Trophoblast cell (in vitro differentiated cells and primary cell): ENCODE results near the gene DIS3L2.
"Not testable (repeated sequence)": the region's sequence is repeated elsewhere in the genome, so short reads cannot be mapped to it uniquely, and the experiment has no call there.

Experiments
- DNase-seq, 2 donors: peaks; one replicate each; pipeline ENCODE4 v3.0.0-alpha.2; 2016
- H2AFZ ChIP-seq: 2 replicates; pipeline ENCODE4 v1.6.1; 2013; ENCODE audit warnings: low read length, moderate library complexity, mild to moderate bottlenecking; ENCODE audit not compliant: insufficient read depth, poor library complexity
- H2AK5ac ChIP-seq: 2 replicates; pipeline ENCODE4 v1.6.1; 2013; ENCODE audit warnings: mild to moderate bottlenecking, low read length
- H2BK120ac ChIP-seq: 2 replicates; pipeline ENCODE4 v1.6.1; 2013; ENCODE audit warnings: low read length, mild to moderate bottlenecking, moderate library complexity; ENCODE audit not compliant: insufficient read depth, poor library complexity
- H2BK12ac ChIP-seq: 2 replicates; pipeline ENCODE4 v1.6.1; 2013; ENCODE audit warnings: mild to moderate bottlenecking, low read length, moderate library complexity
- H2BK5ac ChIP-seq: 2 replicates; pipeline ENCODE4 v1.6.1; 2013; ENCODE audit warnings: low read length, low read depth, moderate library complexity, mild to moderate bottlenecking; ENCODE audit not compliant: poor library complexity
- H3K14ac ChIP-seq: 2 replicates; pipeline ENCODE4 v1.6.1; 2013; ENCODE audit warnings: mild to moderate bottlenecking, low read length
- H3K18ac ChIP-seq: 2 replicates; pipeline ENCODE4 v1.6.1; 2013; ENCODE audit warnings: mild to moderate bottlenecking, low read length
- H3K23ac ChIP-seq: 2 replicates; pipeline ENCODE4 v1.6.1; 2013; ENCODE audit warnings: low read length
- H3K27ac ChIP-seq: 2 replicates; pipeline ENCODE4 v1.5.1; 2013; ENCODE audit warnings: low read depth, mild to moderate bottlenecking, inconsistent platforms, low read length, moderate library complexity
- H3K27me3 ChIP-seq: 2 replicates; pipeline ENCODE4 v1.6.1; 2013; ENCODE audit warnings: inconsistent platforms, mild to moderate bottlenecking, low read length, moderate library complexity; ENCODE audit not compliant: insufficient read depth
- H3K36me3 ChIP-seq, 2 experiments: 1 replicate in 1 of 2; 2 replicates in 1 of 2; pipeline ENCODE4 v1.6.1; 2013; ENCODE audit warnings: low read length in 2 of 2, mild to moderate bottlenecking in 2 of 2, moderate library complexity in 1 of 2; ENCODE audit not compliant: insufficient read depth in 2 of 2, control insufficient read depth in 1 of 2
- H3K4ac ChIP-seq: 2 replicates; pipeline ENCODE4 v1.6.1; 2013; ENCODE audit warnings: low read depth, mild to moderate bottlenecking, low read length, moderate library complexity
- H3K4me1 ChIP-seq, 2 experiments: 1 replicate in 1 of 2; 2 replicates in 1 of 2; pipeline ENCODE4 v1.6.1; 2013; ENCODE audit warnings: low read length in 2 of 2, mild to moderate bottlenecking in 2 of 2, moderate library complexity in 1 of 2; ENCODE audit not compliant: insufficient read depth in 2 of 2, control insufficient read depth in 1 of 2
- H3K4me2 ChIP-seq: 2 replicates; pipeline ENCODE4 v1.6.1; 2013; ENCODE audit warnings: inconsistent platforms, mild to moderate bottlenecking, low read length, moderate library complexity
- H3K4me3 ChIP-seq: 2 replicates; pipeline ENCODE4 v1.5.1; 2013; ENCODE audit warnings: mild to moderate bottlenecking, low read depth, low read length, inconsistent platforms
- H3K79me1 ChIP-seq: one replicate; pipeline ENCODE4 v1.6.1; 2013; ENCODE audit warnings: low read length
- H3K79me2 ChIP-seq: 2 replicates; pipeline ENCODE4 v1.6.1; 2013; ENCODE audit warnings: low read length, mild to moderate bottlenecking; ENCODE audit not compliant: control insufficient read depth, insufficient read depth, poor library complexity
- H3K9ac ChIP-seq: 2 replicates; pipeline ENCODE4 v1.6.1; 2013; ENCODE audit warnings: mild to moderate bottlenecking, low read length
- H3K9me3 ChIP-seq: 2 replicates; pipeline ENCODE4 v1.6.1; 2013; ENCODE audit warnings: low read depth, mild to moderate bottlenecking, control low read depth, inconsistent platforms, low read length; ENCODE audit not compliant: insufficient read depth
- H4K12ac ChIP-seq: 2 replicates; pipeline ENCODE4 v1.6.1; 2013; ENCODE audit warnings: low read depth, mild to moderate bottlenecking, low read length, moderate library complexity
- H4K8ac ChIP-seq: 2 replicates; pipeline ENCODE4 v1.6.1; 2013; ENCODE audit warnings: low read depth, mild to moderate bottlenecking, low read length, moderate library complexity
- H4K91ac ChIP-seq: one replicate; pipeline ENCODE4 v1.6.1; 2013; ENCODE audit warnings: low read depth, mild to moderate bottlenecking, low read length, moderate library complexity
- WGBS: extraction: QIAGEN DNeasy Blood & Tissue Kit; methylation state at CpG from one replicate; pipeline ENCODE4 v1.1.7; 2013; ENCODE audit warnings: missing lambda C conversion rate; ENCODE audit not compliant: insufficient read length, insufficient coverage; ENCODE audit errors: extremely low coverage; 5-methylcytosine and 5-hydroxymethylcytosine counted together

DIS3L2 gene

GRCh38 chr2:232367591-232368233, 406.2 kb downstream of the DIS3L2 start:
- no peak overlapping the region for H3K14ac ChIP-seq
- H4K8ac ChIP-seq: no peak overlapping the region
- peak overlapping the region; percentile 46 for H4K91ac ChIP-seq
- no peaks in the 10 kb centered on the region for H3K36me3 ChIP-seq
- H3K23ac ChIP-seq: no peak overlapping the region
- no peak overlapping the region for H3K4me2 ChIP-seq
- H3K9ac ChIP-seq: no peak overlapping the region
- H4K12ac ChIP-seq: no peak overlapping the region
- H3K27ac ChIP-seq: no peak overlapping the region
- H3K18ac ChIP-seq: peak overlapping the region; percentile 29
- H3K9me3 ChIP-seq: no peaks in the 10 kb centered on the region
- peak in 1 of 2 donors; percentile 36 for DNase-seq
- no peaks in the 10 kb centered on the region for H3K79me2 ChIP-seq
- no peak overlapping the region for H2AFZ ChIP-seq
- no peak overlapping the region for H2AK5ac ChIP-seq
- no CpG with 5 or more reads among the region's 13 CpGs for WGBS
- peaks cover 5 to 11% of the 10 kb centered on the region in 2 experiments for H3K4me1 ChIP-seq
- no peak overlapping the region for H2BK12ac ChIP-seq
- no peaks in the 10 kb centered on the region for H3K79me1 ChIP-seq
- no peak overlapping the region for H2BK120ac ChIP-seq
- H3K4me3 ChIP-seq: no peak overlapping the region
- H2BK5ac ChIP-seq: no peak overlapping the region
- no peaks in the 10 kb centered on the region for H3K27me3 ChIP-seq
- H3K4ac ChIP-seq: no peak overlapping the region

GRCh38 chr2:232368311-232368731, 406.8 kb downstream of the DIS3L2 start:
- Histone ChIP-seq H3K36me3 (no peaks in the 10 kb centered on the region), H4K91ac (no peak overlapping the region), H3K14ac (no peak overlapping the region), H2BK5ac (no peak overlapping the region), H3K4me3 (no peak overlapping the region), H3K4me2 (no peak overlapping the region), H3K9ac (no peak overlapping the region), H3K27me3 (no peaks in the 10 kb centered on the region), H3K18ac (no peak overlapping the region), H4K12ac (no peak overlapping the region), H3K9me3 (no peaks in the 10 kb centered on the region), H3K23ac (no peak overlapping the region), H2AK5ac (no peak overlapping the region), H3K79me2 (no peaks in the 10 kb centered on the region), H3K4me1 (peaks cover 5 to 11% of the 10 kb centered on the region in 2 experiments), H3K4ac (no peak overlapping the region), H3K27ac (no peak overlapping the region), H2BK12ac (no peak overlapping the region), H2AFZ (no peak overlapping the region), H2BK120ac (no peak overlapping the region), H4K8ac (no peak overlapping the region), H3K79me1 (no peaks in the 10 kb centered on the region)
- WGBS: no CpG with 5 or more reads among the region's 15 CpGs
- no peak for DNase-seq

GRCh38 chr2:232369126-232369951, 407.8 kb downstream of the DIS3L2 start:
- Histone ChIP-seq H3K4ac (no peak overlapping the region), H3K4me2 (no peak overlapping the region), H2BK120ac (no peak overlapping the region), H3K27ac (no peak overlapping the region), H3K4me3 (no peak overlapping the region), H3K23ac (no peak overlapping the region), H3K27me3 (no peaks in the 10 kb centered on the region), H3K9ac (no peak overlapping the region), H3K18ac (no peak overlapping the region), H3K4me1 (peaks cover 8 to 11% of the 10 kb centered on the region in 2 experiments), H2BK12ac (no peak overlapping the region), H3K79me1 (no peaks in the 10 kb centered on the region), H3K36me3 (no peaks in the 10 kb centered on the region), H2BK5ac (no peak overlapping the region), H3K9me3 (no peaks in the 10 kb centered on the region), H4K8ac (no peak overlapping the region), H4K12ac (no peak overlapping the region), H2AFZ (no peak overlapping the region), H4K91ac (no peak overlapping the region), H3K79me2 (no peaks in the 10 kb centered on the region), H3K14ac (no peak overlapping the region), H2AK5ac (no peak overlapping the region)
- DNase-seq: no peak
- no CpG with 5 or more reads among the region's 15 CpGs for WGBS

- not testable (repeated sequence) for H2AFZ ChIP-seq, H4K91ac ChIP-seq, H3K79me1 ChIP-seq, H2BK120ac ChIP-seq, H2AK5ac ChIP-seq, H3K4ac ChIP-seq, H3K23ac ChIP-seq, H2BK12ac ChIP-seq, H2BK5ac ChIP-seq, H3K27me3 ChIP-seq, H4K8ac ChIP-seq, H3K79me2 ChIP-seq, H3K27ac ChIP-seq, H3K14ac ChIP-seq, H4K12ac ChIP-seq, H3K18ac ChIP-seq, H3K4me3 ChIP-seq, DNase-seq, H3K9me3 ChIP-seq, H3K9ac ChIP-seq, H3K4me2 ChIP-seq, H3K36me3 ChIP-seq
- no CpG with 5 or more reads among the region's 12 CpGs for WGBS
- peaks cover 8 to 11% of the 10 kb centered on the region in 2 experiments for H3K4me1 ChIP-seq
These were observed 408.5 kb downstream of the DIS3L2 start for GRCh38 chr2:232370007-232370406.
